Superior temporal gyrus (tissue), 1 donor: ENCODE results near the gene GREM2.

Source experiments
- DNase-seq: peaks from one replicate; pipeline ENCODE4 v3.0.0-alpha.2; 2016; ENCODE audit errors: extremely low spot score

Gene GREM2

DNA sequence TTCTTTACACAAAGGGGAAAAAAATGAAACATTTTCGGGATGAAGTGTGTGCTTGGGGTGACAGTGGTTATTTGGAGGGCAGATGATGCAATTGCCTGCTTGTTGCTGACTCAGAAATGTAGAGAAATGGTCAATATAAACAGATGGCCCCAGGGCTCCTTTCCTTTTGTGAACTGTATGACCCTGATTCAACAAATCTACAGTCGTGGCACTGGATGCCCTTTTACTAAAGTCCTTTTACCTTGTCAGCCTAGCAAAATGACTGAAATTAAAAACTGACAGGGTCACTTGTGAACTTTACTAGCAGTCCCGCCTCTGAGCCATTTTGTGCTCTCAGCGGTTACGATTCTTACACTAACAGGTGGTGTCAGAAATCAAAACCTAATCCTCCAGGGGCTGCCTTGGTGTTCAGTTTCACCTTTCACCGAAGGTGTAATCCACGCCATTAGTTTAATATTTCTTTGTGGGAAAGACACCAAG is 49.8 kb downstream of the GREM2 start:
- DNase-seq = no peak

DNA sequence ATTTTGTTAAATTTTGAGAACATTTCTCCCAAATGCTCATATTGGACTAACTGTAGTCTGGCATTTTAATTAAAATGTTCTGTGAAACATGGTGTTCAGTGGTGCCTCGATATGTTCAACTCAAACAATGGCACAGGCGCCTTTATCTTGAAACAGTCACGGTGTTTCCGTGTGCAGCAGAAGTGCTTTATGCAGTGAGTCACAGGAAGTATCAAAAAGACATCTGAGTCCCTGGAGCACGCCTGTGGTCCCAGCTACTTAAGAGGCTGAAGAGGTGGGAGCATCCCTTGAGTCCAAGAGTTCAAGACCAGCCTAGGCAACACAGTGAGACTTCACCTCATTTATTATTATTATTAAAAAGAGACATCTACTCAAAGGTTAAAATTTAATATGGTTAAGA is 52.2 kb downstream of the GREM2 start:
- no peak for DNase-seq

DNA sequence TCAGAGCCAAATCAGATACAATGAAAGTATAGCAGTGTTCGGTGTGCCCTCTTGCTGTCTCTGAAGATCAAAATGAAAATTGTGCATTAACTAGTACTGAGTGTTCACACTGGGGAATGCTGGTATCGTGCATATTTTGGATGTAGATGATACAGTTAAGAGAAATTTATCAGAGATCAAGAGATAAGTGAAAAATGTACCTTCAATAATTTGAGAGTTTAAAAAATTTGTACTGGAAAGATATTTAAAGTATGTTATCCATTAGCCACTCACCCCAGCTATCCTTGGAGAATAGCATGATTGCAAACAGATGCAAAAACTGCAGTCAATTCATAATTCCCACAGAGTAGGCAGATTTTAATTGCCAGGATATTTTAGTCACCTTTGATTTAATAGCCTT is 56.4 kb downstream of the GREM2 start:
- DNase-seq = no peak

DNA sequence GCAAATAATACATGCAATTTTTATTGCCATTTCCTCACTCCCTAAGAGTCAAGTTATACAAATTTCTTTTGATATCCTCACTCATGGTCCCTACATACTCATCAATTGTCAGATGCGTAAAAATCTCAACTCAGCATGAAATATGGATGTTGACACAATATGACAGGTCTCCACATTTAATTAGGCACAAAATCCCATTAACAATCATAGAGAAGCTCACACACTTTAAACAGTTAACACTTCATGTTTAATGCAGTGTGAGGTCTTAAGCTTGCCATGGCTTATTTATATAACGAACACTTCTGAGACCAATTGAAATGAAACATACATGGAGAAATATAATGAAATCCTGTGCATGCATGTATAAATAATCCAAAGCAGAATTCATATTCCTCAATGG is 58.6 kb downstream of the GREM2 start:
- no peak for DNase-seq

DNA sequence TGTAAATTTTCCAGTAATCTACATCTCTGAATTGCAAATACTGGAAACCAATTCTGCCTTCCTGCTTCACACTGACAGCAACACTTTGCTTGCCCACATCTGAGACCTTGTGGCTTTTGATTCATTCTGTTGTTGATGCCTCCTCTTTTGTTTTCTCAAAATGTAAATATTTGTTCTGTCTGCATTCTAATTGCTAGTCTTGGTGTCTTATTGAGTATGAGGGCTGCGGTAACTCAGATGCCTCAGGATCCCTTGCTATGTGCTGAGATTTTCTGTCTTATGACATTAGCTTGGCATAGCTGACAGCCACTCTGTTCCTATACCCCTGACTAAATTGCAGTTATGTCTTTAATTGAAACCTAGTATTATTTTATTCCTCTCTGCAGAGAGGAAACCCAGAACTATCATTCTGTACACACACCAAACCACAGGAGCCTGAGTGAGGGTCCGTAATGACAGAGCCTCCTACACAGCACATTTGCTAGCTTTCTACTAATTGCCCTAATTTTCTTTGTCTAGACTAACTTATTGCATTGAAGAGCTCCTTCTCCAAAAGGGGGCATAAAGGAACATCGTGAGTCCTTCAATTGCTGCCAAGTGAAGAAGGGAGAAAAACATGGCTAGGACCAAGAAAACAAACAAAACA is 72.1 kb downstream of the GREM2 start:
- no peak for DNase-seq

DNA sequence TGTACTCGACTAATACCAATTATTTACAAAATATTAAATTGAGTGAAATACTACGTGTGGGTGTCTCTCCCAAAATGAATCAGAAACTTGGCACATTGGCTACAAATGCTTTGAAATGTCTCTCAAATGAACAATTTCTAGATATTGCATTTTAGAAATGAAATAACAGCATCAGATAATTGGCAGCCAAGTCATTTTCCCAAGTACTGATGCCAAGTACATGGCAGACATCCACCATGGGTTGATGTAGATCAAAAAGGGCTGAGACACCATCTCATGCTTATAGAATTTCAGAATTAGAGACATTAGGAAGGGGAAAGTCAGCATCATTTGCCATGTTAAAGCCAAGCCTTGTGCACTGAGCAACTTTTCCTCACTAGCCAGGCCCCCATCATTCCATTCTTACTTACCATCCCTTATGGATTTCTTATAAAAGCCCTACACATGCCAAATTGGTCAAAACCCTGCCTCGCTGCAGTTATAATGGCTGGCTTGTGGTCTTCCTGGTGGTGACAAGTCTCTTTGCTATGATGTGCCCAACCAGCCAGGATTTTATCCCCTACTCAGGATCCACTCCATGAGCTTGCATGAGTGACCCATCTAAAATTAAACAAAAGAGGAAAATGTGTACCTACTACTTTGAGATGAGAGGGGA is 73.1 kb downstream of the GREM2 start:
- DNase-seq = no peak

DNA sequence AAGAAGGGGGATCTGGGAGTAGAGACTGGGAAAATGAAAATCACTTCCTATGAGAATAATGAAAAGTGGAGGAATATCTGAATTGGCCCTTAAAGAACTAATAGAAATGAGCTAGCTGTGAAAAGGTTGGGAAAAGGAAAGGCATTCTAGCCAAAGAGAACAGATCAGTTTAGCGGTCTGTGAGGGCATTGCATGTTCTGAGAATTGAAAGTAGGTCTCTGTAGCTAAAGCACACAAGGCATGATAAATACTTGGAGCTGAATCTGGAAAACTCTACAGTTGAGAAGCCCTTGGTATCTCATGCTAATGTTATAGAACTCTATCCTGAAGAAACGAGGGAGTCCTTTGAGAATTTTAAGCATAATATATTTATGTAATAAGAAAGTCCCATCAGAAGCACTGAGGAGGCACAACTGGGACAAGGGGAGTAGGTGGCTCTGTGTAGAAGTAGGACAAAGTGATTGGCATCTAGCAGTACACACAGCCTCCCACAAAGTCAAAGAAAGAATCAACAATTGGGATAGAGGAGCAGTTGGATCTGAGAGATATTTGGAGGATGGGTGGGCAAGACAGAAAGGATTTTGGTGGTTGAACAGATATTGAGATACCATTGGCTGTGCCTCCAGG is 78.7 kb downstream of the GREM2 start:
- no peak for DNase-seq

DNA sequence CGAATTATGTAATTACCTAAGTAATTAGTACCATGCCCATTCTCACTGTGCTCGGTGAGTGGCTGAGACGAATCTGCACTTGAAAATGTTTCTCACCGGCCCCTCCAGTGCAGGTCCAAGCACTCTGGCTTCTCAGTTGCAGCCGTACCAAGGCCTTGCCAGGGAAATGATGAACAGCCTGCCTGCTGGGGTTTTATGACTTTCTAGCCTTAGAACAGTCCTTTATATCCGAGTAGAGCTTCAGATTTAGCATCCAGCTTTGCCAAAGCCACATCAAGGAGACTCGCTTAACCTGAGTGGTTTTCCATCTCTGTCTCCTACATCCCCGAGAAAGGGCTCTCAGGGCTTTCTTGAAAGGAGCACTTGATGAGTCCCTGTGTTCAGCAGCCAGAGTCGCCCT is 83.4 kb downstream of the GREM2 start:
- DNase-seq = no peak

DNA sequence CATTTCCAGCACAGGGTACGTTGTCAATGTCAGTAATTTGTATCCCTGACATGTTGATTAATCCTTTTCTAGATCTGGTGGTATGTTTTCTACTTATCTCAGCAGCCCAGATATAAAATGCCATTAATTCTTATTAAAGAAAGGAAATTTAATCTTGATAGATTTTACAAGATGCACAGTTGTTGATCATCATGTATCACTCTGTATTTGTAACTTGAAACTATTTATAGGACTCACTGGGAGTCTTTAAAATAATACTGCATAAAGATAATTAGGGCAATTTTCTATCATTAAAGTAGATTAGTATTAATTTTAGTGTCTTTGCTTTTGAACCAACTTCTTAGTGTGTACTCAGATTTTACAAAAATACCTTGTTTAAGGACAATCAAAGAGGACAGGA is 84.9 kb downstream of the GREM2 start:
- DNase-seq = no peak

DNA sequence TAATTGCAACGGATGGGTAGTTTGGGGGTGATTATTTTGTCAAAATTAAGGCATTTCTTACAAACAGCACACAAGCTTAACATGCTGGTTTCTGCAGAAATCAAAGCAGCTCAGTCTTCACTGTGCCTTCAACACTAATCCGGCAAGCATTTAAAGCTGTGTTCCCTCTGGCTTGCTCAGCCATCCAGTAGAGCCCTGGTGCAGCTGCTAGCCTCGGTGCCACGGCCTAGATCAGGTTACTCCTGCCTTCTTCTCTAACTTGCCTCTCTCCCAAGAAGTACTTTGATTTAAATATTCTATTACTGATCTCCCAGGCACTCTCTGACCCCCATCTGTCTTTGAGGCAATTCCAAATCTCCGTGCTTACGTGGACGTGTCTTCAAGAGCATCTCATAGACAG is 85.6 kb downstream of the GREM2 start:
- DNase-seq = no peak

DNA sequence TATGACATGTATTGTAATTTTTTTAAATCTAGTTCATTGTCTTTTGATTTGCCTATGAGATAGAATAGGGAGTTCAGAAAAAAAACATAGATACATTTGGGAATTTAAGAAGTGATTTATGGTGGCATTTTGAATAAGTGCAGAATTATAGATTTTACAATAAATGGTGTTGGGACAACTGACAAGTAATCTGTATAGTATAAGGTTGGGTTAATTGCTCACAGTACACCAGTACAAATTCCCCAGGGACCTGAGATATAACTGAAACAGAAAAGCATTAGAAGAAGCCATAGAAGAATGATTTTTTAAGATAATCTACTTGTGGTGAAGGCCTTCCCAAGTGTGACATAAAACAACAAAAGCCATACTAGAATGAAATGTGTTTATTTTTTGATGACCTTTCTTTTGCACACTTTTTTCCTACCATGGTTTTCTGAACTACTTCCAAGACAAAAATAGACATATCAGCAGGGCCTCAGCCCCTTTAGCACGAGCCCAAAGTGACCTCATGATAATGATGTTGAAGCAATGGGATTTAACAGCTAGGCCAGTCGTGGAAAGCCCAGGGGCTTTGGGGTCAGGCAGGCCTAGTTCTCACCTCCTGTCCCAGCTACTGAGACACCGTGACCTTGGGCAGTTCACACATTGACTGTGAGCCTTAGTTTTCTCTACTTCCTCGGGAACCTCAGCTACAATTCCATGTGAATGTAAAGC is 87.4 kb downstream of the GREM2 start:
- no peak for DNase-seq

DNA sequence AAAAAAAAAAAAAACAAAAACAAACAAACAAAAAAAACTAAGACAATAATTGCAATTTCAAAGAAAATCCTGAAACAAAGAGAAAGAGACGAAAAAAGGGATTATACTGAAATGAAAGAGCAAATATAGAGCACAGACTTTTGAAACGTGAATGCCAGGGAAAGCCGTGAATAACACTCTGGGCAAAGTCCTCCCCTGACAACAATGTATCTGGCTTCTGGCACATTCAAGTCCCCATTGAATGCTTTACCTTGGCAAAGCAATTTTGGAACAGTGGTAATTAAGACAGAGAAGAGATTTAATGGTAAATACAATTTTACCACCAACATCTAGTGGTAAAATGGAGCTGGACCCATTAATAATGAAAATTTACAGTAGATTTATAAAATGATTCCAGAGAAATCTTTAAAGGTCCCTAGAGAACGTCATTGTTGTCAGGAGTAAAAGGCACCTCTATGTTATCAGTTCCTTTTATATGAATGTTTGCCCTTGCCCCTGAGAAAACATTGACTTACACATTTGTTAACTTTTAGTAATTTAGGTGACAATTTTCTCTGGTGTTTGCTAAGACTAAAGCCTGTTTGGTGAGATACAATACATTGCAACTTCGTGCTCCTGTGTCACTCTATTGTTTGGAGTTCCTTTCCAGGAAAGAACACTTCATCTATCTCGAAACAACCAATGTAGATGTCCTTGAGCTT is 89.7 kb downstream of the GREM2 start:
- DNase-seq = no peak

DNA sequence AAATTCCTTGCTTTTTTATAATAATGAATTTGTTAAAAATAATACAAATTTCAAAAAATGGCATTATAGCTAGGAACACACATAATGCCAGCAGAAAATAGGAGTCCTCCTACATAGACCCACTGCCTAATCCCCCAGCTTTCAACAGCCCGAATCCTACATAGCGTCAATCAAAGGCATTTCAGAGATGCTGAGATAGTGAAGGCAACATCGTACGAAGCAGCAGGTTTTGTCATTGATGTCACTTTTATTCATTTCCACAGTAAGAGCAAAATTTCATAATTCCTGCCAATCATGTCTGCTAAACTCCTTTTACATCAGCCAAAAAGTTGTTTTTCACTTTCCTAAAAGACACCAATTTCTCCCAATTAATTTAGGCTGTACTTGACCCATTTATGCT is 94.1 kb downstream of the GREM2 start:
- no peak for DNase-seq

DNA sequence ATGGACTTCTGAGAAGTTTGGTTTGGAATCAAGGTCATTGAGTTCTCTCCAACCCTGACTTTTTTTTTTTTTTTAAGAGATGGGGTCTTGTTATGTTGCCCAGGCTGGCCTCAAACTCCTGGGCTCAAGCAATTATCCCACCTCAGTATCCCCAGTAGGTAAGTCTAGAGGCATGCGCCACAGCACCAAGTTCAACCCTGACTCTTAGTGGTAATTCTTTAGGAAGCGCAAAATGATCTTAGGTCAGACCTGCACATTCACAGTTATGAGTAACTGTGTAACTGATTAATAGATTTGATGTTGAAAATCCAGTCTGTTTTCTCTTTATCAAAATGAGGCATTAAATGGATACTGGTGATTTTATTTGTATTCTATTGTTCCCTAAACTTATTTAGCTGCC is 95.9 kb downstream of the GREM2 start:
- no peak for DNase-seq

DNA sequence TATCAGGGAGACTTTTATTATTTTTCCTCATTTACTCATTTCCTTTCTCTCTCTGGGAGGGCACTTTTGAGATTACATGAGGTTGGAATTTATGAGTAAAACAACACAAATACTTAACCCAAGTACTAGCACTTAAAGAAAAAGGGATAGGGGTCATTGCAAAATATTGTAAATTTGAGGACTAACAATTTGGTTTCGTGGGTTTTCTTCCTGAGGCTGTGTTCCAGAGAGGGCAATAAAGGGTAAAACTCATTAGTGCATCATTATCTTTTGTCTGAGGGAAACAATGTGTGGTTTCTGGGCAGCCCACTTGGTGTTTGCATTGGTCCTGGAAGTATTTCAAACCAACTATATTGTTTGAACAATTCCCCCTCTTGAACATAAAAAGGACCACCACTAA is 96.5 kb downstream of the GREM2 start:
- DNase-seq = no peak

DNA sequence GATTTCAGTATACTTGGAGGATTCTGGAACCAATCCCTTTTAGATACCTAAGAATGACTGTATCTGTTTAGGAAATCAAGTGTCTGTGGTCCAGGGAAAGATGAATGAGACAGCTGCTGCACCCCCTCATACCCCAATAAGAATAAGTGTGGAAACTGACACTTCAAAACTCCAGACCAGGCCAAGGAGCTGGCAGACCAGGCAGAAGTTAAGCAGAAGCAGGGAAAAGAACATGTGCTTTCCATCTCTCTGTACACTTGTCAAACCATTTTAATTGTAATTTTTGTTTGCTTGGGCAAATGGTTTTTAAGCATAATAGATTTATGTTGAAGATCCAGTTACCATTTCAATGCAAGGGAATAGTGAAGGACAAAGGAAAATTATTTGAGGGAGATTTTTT is 100.2 kb downstream of the GREM2 start:
- DNase-seq = no peak

DNA sequence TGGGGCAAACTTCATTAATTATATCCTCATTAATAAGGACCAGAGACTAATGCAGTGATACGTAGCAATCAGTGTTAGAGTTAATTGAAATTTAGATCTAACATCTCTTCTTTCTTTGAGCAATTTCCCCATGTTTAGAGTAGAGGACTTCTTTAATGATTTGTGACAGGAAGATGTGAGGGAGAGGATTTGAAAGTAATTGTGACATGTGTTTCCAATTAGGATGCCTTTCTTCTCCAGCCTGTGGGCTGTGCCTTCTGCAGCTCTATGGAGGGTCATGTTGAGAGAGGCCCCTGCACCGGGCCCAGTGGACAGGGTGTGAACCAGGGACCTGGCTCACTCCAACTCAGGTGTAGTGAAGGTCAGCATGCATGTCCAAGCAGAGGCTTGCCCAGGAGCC is 103.0 kb downstream of the GREM2 start:
- DNase-seq = no peak

DNA sequence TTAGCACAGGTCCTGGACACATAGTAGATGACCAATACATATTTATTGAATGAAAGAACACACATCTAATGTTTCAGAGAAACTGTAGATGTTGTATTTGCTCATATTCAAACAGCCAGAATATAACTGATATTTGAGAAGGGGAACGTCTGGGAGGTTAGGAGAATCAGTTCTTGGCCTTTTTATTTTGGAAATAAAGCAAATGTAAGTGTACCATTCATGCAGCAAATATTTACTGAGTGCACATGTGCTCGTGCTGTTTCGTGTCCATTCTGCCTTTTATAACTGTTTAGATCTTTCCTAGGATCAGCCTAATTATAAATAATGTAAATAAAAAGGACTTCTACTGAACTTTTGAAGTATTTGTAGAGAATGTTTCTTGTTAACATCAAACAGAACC is 103.8 kb downstream of the GREM2 start:
- no peak for DNase-seq

DNA sequence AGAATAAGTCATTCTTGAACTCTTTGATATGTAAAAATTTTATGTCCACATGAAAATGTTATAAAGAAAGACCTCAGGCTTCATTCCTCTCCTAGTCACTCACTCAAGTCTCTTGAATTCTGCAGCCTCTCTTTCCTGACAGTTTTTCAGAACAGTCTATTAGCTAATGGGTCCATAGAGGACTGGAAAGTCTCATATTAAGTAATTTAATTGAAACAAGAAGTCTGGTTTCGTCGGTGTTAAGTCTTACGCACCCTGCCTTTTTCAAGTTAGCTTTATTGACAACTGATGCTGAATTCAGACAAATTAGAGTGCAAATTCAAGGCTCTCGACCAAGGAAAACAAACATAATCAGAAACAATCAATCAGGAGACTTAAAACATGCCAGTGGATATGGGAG is 105.8 kb downstream of the GREM2 start:
- no peak for DNase-seq

DNA sequence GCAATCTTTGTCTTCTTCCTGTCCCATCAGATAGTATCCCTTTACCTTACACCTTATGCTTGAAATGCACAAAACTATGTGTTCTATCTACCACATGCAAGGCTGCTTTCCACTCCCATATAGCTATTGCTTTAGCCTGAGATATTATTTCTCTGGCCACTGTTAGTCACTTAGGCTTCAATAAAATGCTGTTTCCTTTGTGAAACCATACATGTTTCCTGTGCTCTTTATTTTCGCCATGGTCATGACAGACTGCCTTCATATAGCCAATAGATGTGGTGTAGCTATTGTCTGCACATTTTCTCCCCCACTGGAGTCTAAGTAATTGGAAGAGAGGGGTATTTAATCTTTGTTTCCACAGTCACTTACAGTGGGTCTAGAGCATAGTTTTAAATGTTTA is 108.4 kb downstream of the GREM2 start:
- no peak for DNase-seq

DNA sequence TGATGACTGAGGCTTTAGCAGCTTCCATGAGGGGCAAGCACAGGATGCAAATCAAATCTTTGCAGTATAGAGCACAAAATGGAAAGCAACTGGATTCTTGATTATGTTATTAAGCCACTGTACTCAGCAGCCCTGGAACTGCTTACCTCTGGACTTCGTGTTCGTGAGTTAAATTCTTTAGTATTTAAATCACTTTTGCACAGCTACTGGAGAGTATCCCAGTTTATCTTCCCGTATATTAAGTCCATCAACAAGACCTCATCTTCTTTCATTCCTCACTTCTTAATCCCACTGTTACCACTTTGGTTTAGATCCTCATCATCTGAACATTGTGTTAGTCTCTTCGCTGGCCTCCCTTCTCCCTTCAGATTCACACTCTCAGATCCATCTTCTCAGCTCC is 108.9 kb downstream of the GREM2 start:
- DNase-seq = no peak

DNA sequence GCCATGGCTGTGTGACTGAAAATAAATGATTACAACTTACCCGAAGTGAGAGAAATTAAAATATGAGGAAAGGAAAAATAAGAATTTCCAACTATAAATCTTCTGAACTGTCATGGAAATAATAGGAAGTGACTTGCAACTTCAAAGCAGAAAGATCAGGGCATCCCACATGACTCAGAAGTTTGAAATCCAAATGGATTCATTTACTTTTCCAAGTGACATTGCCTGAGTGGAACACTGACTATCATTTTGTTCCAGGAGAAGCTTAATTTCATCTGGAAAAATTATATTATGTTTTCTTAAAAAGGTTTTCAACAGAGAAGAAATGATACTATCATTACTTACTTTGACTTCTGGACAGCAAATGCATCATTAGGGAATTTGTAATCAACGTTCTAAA is 110.8 kb downstream of the GREM2 start:
- DNase-seq = no peak
